HT1080 (cell line): ENCODE measurements around the gene CACHD1. TPM values are rescaled to one million over a fixed set of nuclear protein-coding genes. Genes with fewer than 3 reads are reported as not detected.
"Not testable (repeated sequence)": the region's sequence is repeated elsewhere in the genome, so short reads cannot be mapped to it uniquely, and the experiment has no call there.

Experiments used
- DNase-seq: peaks from one replicate; pipeline ENCODE4 v3.0.0-alpha.2; 2015; ENCODE audit warnings: low read depth
- total RNA-seq: library from RNA; depleted of rRNA; stranded (reverse); fragments of >200 nt; shearing (Covaris generic); gene quantifications from 2 replicates; pipeline ENCODE4 v1.2.3, GENCODE V29; 2014

The CACHD1 gene
- total RNA-seq, 1 experiment from 2014 or later: 6.0 TPM

GRCh38 chr1:64687725-64688327 is 217.9 kb downstream of the CACHD1 start:
- DNase-seq: no peak

GRCh38 chr1:64691626-64692025 is 221.7 kb downstream of the CACHD1 start:
- DNase-seq: peak; percentile 64

- no peak for DNase-seq
Observed at GRCh38 chr1:64692911-64693310, 223.0 kb downstream of the CACHD1 start.

- no peak for DNase-seq
Observed at GRCh38 chr1:64693406-64693805, 223.5 kb downstream of the CACHD1 start.

- DNase-seq: no peak
Observed at GRCh38 chr1:64696879-64697278, 226.9 kb downstream of the CACHD1 start.

- no peak for DNase-seq
Observed at GRCh38 chr1:64699327-64699726, 229.4 kb downstream of the CACHD1 start.

GRCh38 chr1:64701071-64701470 is 231.1 kb downstream of the CACHD1 start:
- no peak for DNase-seq

- no peak for DNase-seq
Observed at GRCh38 chr1:64701886-64702285, 232.0 kb downstream of the CACHD1 start.

- DNase-seq: not testable (repeated sequence)
Observed at GRCh38 chr1:64702670-64703069, 232.7 kb downstream of the CACHD1 start.

GRCh38 chr1:64703600-64703999 is 233.7 kb downstream of the CACHD1 start:
- DNase-seq: no peak

GRCh38 chr1:64705591-64705990 is 235.7 kb downstream of the CACHD1 start:
- no peak for DNase-seq

- no peak for DNase-seq
Observed at GRCh38 chr1:64711266-64711665, 241.3 kb downstream of the CACHD1 start.

GRCh38 chr1:64712049-64712448 is 242.1 kb downstream of the CACHD1 start:
- DNase-seq: no peak

GRCh38 chr1:64715186-64715585 is 245.3 kb downstream of the CACHD1 start:
- DNase-seq: no peak

- DNase-seq: no peak
Observed at GRCh38 chr1:64721135-64721534, 251.2 kb downstream of the CACHD1 start.

- no peak for DNase-seq
Observed at GRCh38 chr1:64721576-64722145, 251.7 kb downstream of the CACHD1 start.

GRCh38 chr1:64727861-64728260 is 257.9 kb downstream of the CACHD1 start:
- DNase-seq: no peak

GRCh38 chr1:64733581-64734286 is 263.8 kb downstream of the CACHD1 start:
- DNase-seq: peak; percentile 6

- DNase-seq: no peak
Observed at GRCh38 chr1:64734287-64734652, 264.3 kb downstream of the CACHD1 start.

- DNase-seq: not testable (repeated sequence)
Observed at GRCh38 chr1:64740687-64741086, 270.8 kb downstream of the CACHD1 start.
